H9 (cell line): Measurements from ENCODE around the gene TBC1D8. TPM values are rescaled to one million over a fixed set of nuclear protein-coding genes. Genes with fewer than 3 reads are reported as not detected.

Experiments
- DNase-seq: peaks from one replicate; pipeline ENCODE4 v3.0.0-alpha.2; 2017
- H2AFZ ChIP-seq: one replicate; pipeline ENCODE4 v1.6.1; 2013; ENCODE audit warnings: mild to moderate bottlenecking, low read length, control low read depth, moderate library complexity
- H2AK5ac ChIP-seq: 2 replicates; pipeline ENCODE4 v1.6.1; 2013; ENCODE audit warnings: low read length, control low read depth, mixed read lengths; ENCODE audit not compliant: insufficient read length
- H2BK120ac ChIP-seq: one replicate; pipeline ENCODE4 v1.6.1; 2013; ENCODE audit warnings: low read depth, mild to moderate bottlenecking, low read length, control low read depth, inconsistent platforms; ENCODE audit not compliant: poor library complexity, severe bottlenecking
- H2BK12ac ChIP-seq: 2 replicates; pipeline ENCODE4 v1.6.1; 2013; ENCODE audit warnings: low read length, control low read depth, mixed read lengths, low read depth; ENCODE audit not compliant: insufficient read length
- H2BK15ac ChIP-seq: 2 replicates; pipeline ENCODE4 v1.6.1; 2013; ENCODE audit warnings: low read depth, low read length, control low read depth
- H2BK20ac ChIP-seq: one replicate; pipeline ENCODE4 v1.6.1; 2013; ENCODE audit warnings: low read depth, mild to moderate bottlenecking, low read length, control low read depth, inconsistent platforms; ENCODE audit not compliant: poor library complexity, severe bottlenecking
- H2BK5ac ChIP-seq: 2 replicates; pipeline ENCODE4 v1.6.1; 2013; ENCODE audit warnings: low read length, control low read depth, mixed read lengths; ENCODE audit not compliant: insufficient read length
- H3K14ac ChIP-seq: 2 replicates; pipeline ENCODE4 v1.6.1; 2013; ENCODE audit warnings: low read length, control low read depth; ENCODE audit not compliant: insufficient read depth
- H3K18ac ChIP-seq: 2 replicates; pipeline ENCODE4 v1.6.1; 2013; ENCODE audit warnings: low read depth, mild to moderate bottlenecking, mixed read lengths, low read length, control low read depth; ENCODE audit not compliant: insufficient read length
- H3K23ac ChIP-seq: 2 replicates; pipeline ENCODE4 v1.6.1; 2013; ENCODE audit warnings: low read length, control low read depth, mixed read lengths, low read depth; ENCODE audit not compliant: insufficient read length
- H3K23me2 ChIP-seq: 2 replicates; pipeline ENCODE4 v1.6.1; 2013; ENCODE audit warnings: low read depth, mild to moderate bottlenecking, mixed read lengths, low read length, control low read depth; ENCODE audit not compliant: insufficient read length, poor library complexity, severe bottlenecking
- H3K27ac ChIP-seq: 2 replicates; pipeline ENCODE4 v1.5.1; 2013; ENCODE audit warnings: low read length, control low read depth, mixed read lengths, low read depth; ENCODE audit not compliant: insufficient read length
- H3K27me3 ChIP-seq: 2 replicates; pipeline ENCODE4 v1.6.1; 2013; ENCODE audit warnings: low read length, control low read depth, inconsistent platforms; ENCODE audit not compliant: insufficient read depth
- H3K4ac ChIP-seq: 2 replicates; pipeline ENCODE4 v1.6.1; 2013; ENCODE audit warnings: low read depth, mild to moderate bottlenecking, control low read depth, inconsistent platforms, low read length, moderate library complexity
- H3K4me1 ChIP-seq: 2 replicates; pipeline ENCODE4 v1.6.1; 2013; ENCODE audit warnings: low read length, control low read depth, inconsistent platforms; ENCODE audit not compliant: insufficient read depth
- H3K4me2 ChIP-seq: 2 replicates; pipeline ENCODE4 v1.6.1; 2013; ENCODE audit warnings: low read length, control low read depth, mixed read lengths; ENCODE audit not compliant: insufficient read length, insufficient read depth
- H3K56ac ChIP-seq: 2 replicates; pipeline ENCODE4 v1.6.1; 2013; ENCODE audit warnings: low read depth, mild to moderate bottlenecking, mixed read lengths, low read length, control low read depth; ENCODE audit not compliant: insufficient read length
- H3K79me1 ChIP-seq: 2 replicates; pipeline ENCODE4 v1.6.1; 2013; ENCODE audit warnings: low read depth, mild to moderate bottlenecking, moderate library complexity, low read length, control low read depth, inconsistent platforms; ENCODE audit not compliant: insufficient read depth, poor library complexity, severe bottlenecking
- H3K79me2 ChIP-seq: 2 replicates; pipeline ENCODE4 v1.6.1; 2013; ENCODE audit warnings: low read length, control low read depth, inconsistent platforms; ENCODE audit not compliant: insufficient read depth
- H3K9ac ChIP-seq: 2 replicates; pipeline ENCODE4 v1.6.1; 2013; ENCODE audit warnings: low read length, control low read depth, mixed read lengths; ENCODE audit not compliant: insufficient read length; ENCODE audit errors: extremely low read depth
- H3K9me3 ChIP-seq: one replicate; pipeline ENCODE4 v1.6.1; 2013; ENCODE audit warnings: low read depth, low read length, inconsistent platforms; ENCODE audit not compliant: control insufficient read depth
- H3T11ph ChIP-seq: one replicate; pipeline ENCODE4 v1.6.1; 2013; ENCODE audit warnings: mild to moderate bottlenecking, low read length, control low read depth, inconsistent platforms
- H4K20me1 ChIP-seq: one replicate; pipeline ENCODE4 v1.6.1; 2013; ENCODE audit not compliant: control insufficient read depth, insufficient read length, insufficient read depth
- H4K5ac ChIP-seq: 2 replicates; pipeline ENCODE4 v1.6.1; 2013; ENCODE audit warnings: low read depth, mild to moderate bottlenecking, mixed read lengths, low read length, control low read depth; ENCODE audit not compliant: insufficient read length
- H4K8ac ChIP-seq: replicated peaks from 2 replicates; pipeline ENCODE4 v1.6.1; 2013; ENCODE audit warnings: low read length, control low read depth, mixed read lengths, low read depth; ENCODE audit not compliant: insufficient read length
- H4K91ac ChIP-seq: 2 replicates; pipeline ENCODE4 v1.6.1; 2013; ENCODE audit warnings: low read depth, mild to moderate bottlenecking, moderate library complexity, mixed read lengths, low read length, control low read depth; ENCODE audit not compliant: insufficient read length
- H3K27ac Mint-ChIP-seq, 3 experiments: 2 replicates in 2 of 3; 3 replicates in 1 of 3; pipeline ENCODE4 v1.8.0; 2020 to 2021; ENCODE audit warnings: mixed read lengths in 3 of 3, mild to moderate bottlenecking in 1 of 3, moderate library complexity in 1 of 3
- H3K27me3 Mint-ChIP-seq: 2 replicates; pipeline ENCODE4 v1.8.0; 2021; ENCODE audit warnings: low read depth, mild to moderate bottlenecking, moderate library complexity, mixed read lengths
- H3K36me3 Mint-ChIP-seq, 3 experiments: 2 replicates in 2 of 3; 3 replicates in 1 of 3; pipeline ENCODE4 v1.8.0; 2020 to 2021; ENCODE audit warnings: low read depth in 3 of 3, mixed read lengths in 3 of 3; ENCODE audit not compliant: insufficient read depth in 1 of 3
- H3K4me1 Mint-ChIP-seq, 2 experiments: 2 replicates each; pipeline ENCODE4 v1.8.0; 2020; ENCODE audit warnings: mixed read lengths in 2 of 2
- H3K4me3 Mint-ChIP-seq, 2 experiments: 2 replicates in 1 of 2; 3 replicates in 1 of 2; pipeline ENCODE4 v1.8.0; 2020 to 2021; ENCODE audit warnings: mild to moderate bottlenecking in 2 of 2, mixed read lengths in 2 of 2, moderate library complexity in 1 of 2
- H3K9me3 Mint-ChIP-seq, 2 experiments: 2 replicates in 1 of 2; 3 replicates in 1 of 2; pipeline ENCODE4 v1.8.0; 2020; ENCODE audit warnings: mild to moderate bottlenecking in 2 of 2, mixed read lengths in 2 of 2, moderate library complexity in 1 of 2
- WGBS: extraction: QIAGEN DNeasy Blood & Tissue Kit; methylation state at CpG from one replicate; pipeline ENCODE4 v1.1.7; 2013; ENCODE audit warnings: missing lambda C conversion rate, low lambda C conversion rate, mixed read lengths; ENCODE audit not compliant: insufficient read length; ENCODE audit errors: extremely low coverage; 5-methylcytosine and 5-hydroxymethylcytosine counted together
- total RNA-seq: library from RNA; stranded (reverse); gene quantifications from 2 replicates; pipeline ENCODE4 v1.2.1, GENCODE V29; 2021
- TF ChIP-seq, protein P1 (sequence below): fragments of 200-600 bp; sonication (generic); conservative IDR thresholded peaks from 3 replicates; pipeline ENCODE4 v1.8.0; 2021; ENCODE audit warnings: antibody characterized with exemption, mild to moderate bottlenecking

The TBC1D8 gene
- total RNA-seq, 1 experiment from 2014 or later = 16.6 TPM

DNA sequence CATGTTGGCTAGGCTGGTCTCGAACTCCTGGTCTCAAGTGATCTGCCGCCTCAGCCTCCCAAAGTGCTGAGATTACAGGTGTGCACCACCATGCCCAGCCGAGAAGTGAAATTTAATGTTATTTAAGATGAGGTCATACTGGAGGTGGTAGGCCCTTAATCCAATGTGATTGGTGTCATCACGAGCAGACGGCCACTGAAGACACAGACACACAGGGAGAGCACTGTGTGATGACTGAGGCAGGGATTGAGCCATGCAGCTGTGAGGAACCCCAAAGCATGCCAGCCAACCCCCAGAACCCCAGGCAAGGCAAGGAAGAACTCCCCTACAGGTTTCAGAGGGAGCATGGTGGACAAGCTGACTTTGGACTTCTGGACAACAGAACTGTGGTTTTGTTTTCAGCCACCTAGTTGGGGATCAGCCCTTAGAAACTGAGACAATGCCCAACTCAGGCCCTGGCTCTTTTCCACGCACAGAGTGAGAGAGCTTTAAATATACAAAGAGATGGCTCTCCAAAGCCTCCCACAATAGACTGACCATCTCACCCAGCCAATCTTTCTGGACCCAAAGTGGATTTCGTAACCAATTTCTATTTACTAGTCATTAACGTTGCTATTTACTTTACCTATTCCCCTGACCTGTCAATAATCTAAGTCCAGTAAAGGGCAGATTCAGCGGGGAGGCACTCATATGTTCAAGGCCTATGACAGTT lies 34.2 kb downstream of the TBC1D8 start:
- no peak overlapping the region for H3K18ac ChIP-seq
- peak overlapping the region; percentile 3 for H4K91ac ChIP-seq
- H3K56ac ChIP-seq = no peak overlapping the region
- H2AFZ ChIP-seq = no peak overlapping the region
- H3K23me2 ChIP-seq = no peaks in the 10 kb centered on the region
- Mint-ChIP-seq H3K4me1 (peaks cover 28 to 43% of the 10 kb centered on the region in 2 experiments), H3K9me3 (no peaks in the 10 kb centered on the region), H3K4me3 (no peak overlapping the region), H3K27me3 (no peaks in the 10 kb centered on the region), H3K36me3 (0 out of 7 replicates have a peak, but pooled peaks cover 0 to 3% (median 0%) of the 10 kb centered on the region in 3 experiments), H3K27ac (no peak overlapping the region; a peak in 1 of 7 replicates)
- no peaks in the 10 kb centered on the region for H3K79me1 ChIP-seq
- no peak overlapping the region for H2BK120ac ChIP-seq
- no peak for DNase-seq
- TF ChIP-seq, protein P1, sequence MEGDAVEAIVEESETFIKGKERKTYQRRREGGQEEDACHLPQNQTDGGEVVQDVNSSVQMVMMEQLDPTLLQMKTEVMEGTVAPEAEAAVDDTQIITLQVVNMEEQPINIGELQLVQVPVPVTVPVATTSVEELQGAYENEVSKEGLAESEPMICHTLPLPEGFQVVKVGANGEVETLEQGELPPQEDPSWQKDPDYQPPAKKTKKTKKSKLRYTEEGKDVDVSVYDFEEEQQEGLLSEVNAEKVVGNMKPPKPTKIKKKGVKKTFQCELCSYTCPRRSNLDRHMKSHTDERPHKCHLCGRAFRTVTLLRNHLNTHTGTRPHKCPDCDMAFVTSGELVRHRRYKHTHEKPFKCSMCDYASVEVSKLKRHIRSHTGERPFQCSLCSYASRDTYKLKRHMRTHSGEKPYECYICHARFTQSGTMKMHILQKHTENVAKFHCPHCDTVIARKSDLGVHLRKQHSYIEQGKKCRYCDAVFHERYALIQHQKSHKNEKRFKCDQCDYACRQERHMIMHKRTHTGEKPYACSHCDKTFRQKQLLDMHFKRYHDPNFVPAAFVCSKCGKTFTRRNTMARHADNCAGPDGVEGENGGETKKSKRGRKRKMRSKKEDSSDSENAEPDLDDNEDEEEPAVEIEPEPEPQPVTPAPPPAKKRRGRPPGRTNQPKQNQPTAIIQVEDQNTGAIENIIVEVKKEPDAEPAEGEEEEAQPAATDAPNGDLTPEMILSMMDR = no peak
- H4K8ac ChIP-seq = no peak overlapping the region
- no peak overlapping the region for H3K14ac ChIP-seq
- H3K27ac ChIP-seq = no peak overlapping the region
- no peaks in the 10 kb centered on the region for H4K20me1 ChIP-seq
- H3K27me3 ChIP-seq = no peaks in the 10 kb centered on the region
- H2AK5ac ChIP-seq = no peak overlapping the region
- H3T11ph ChIP-seq = no peak overlapping the region
- H2BK5ac ChIP-seq = no peak overlapping the region
- no peak overlapping the region for H4K5ac ChIP-seq
- no peak overlapping the region for H3K9ac ChIP-seq
- no peak overlapping the region for H3K23ac ChIP-seq
- H3K9me3 ChIP-seq = no peaks in the 10 kb centered on the region
- H3K4ac ChIP-seq = no peak overlapping the region
- no CpG with 5 or more reads among the region's 9 CpGs for WGBS
- H3K4me2 ChIP-seq = no peak overlapping the region
- peaks cover 21% of the 10 kb centered on the region; the same call in 1 of the 2 replicates for H3K4me1 ChIP-seq
- no peak overlapping the region for H2BK12ac ChIP-seq
- H3K79me2 ChIP-seq = peaks cover 8% of the 10 kb centered on the region; the same call in 1 of the 2 replicates
- H2BK20ac ChIP-seq = no peak overlapping the region
- no peak overlapping the region for H2BK15ac ChIP-seq
